PC-9 (cell line): ENCODE measurements around the gene TNS1. TPM values are rescaled to one million over a fixed set of nuclear protein-coding genes. Genes with fewer than 3 reads are reported as not detected.

ENCODE experiments used
- BruUV-seq: library from RNA; stranded (reverse); fragments of 400-500 nt; replicated peaks from 2 replicates; lab custom pipeline; 2021; lab: Mats Ljungman, UMichigan
- CTCF ChIA-PET: fragments of 300-600 bp; sonication (Branson Sonifier 250); formaldehyde crosslinking; loops from one replicate; lab custom pipeline; 2022; ENCODE audit warnings: antibody characterized with exemption; lab: Charles Lee
- POLR2A ChIA-PET: fragments of 300-600 bp; sonication (Branson Sonifier 250); formaldehyde crosslinking; loops from one replicate; lab custom pipeline; 2022; ENCODE audit warnings: antibody characterized with exemption; ENCODE audit not compliant: unreplicated experiment; lab: Charles Lee
- DNase-seq, 2 experiments: peaks; one replicate each; pipeline versions ENCODE4 v3.0.0 to v3.0.0-alpha.2; 2015 to 2022; ENCODE audit warnings: mixed read lengths in 1 of 2
- H2AFZ ChIP-seq: fragments of 200-600 bp; sonication (generic); 2 replicates; pipeline ENCODE4 v1.8.1; 2017; ENCODE audit warnings: antibody characterized with exemption
- H3F3A ChIP-seq: fragments of 200-600 bp; sonication (generic); 2 replicates; pipeline ENCODE4 v1.8.1; 2017; ENCODE audit warnings: antibody characterized with exemption, mild to moderate bottlenecking, low read depth; ENCODE audit not compliant: insufficient read depth
- H3K27ac ChIP-seq: fragments of 200-600 bp; sonication (generic); 2 replicates; pipeline ENCODE4 v1.6.1; 2016; ENCODE audit warnings: mixed run types
- H3K27me3 ChIP-seq: fragments of 200-600 bp; sonication (generic); 2 replicates; pipeline ENCODE4 v1.6.1; 2016; ENCODE audit warnings: low read depth, mixed run types; ENCODE audit not compliant: insufficient read depth
- H3K36me3 ChIP-seq: fragments of 200-600 bp; sonication (generic); 2 replicates; pipeline ENCODE4 v1.6.1; 2016; ENCODE audit warnings: low read depth, mixed run types
- H3K4me1 ChIP-seq: fragments of 200-600 bp; sonication (generic); replicated peaks from 2 replicates; pipeline ENCODE4 v1.6.1; 2016; ENCODE audit warnings: mixed run types; ENCODE audit not compliant: insufficient read depth
- H3K4me2 ChIP-seq: fragments of 200-600 bp; sonication (generic); 2 replicates; pipeline ENCODE4 v1.6.1; 2017; ENCODE audit warnings: mixed run types
- H3K4me3 ChIP-seq: fragments of 200-600 bp; sonication (generic); 2 replicates; pipeline ENCODE4 v1.6.1; 2016; ENCODE audit warnings: mixed run types
- H3K79me2 ChIP-seq: fragments of 200-600 bp; sonication (generic); 2 replicates; pipeline ENCODE4 v1.6.1; 2017; ENCODE audit warnings: low read depth, mixed run types
- H3K9me2 ChIP-seq: fragments of 200-600 bp; sonication (generic); 2 replicates; pipeline ENCODE4 v1.8.1; 2017; ENCODE audit warnings: mild to moderate bottlenecking; ENCODE audit not compliant: insufficient read depth
- H3K9me3 ChIP-seq: fragments of 200-600 bp; sonication (generic); 2 replicates; pipeline ENCODE4 v1.8.1; 2016; ENCODE audit warnings: low read depth; ENCODE audit not compliant: insufficient read depth
- H4K20me1 ChIP-seq: fragments of 200-600 bp; sonication (generic); 2 replicates; pipeline ENCODE4 v1.8.1; 2017; ENCODE audit not compliant: insufficient read depth
- CTCF ChIP-seq: fragments of 200-600 bp; sonication (generic); conservative IDR thresholded peaks from 2 replicates; pipeline ENCODE4 v1.6.1; 2017; ENCODE audit warnings: mixed run types, antibody characterized with exemption, mild to moderate bottlenecking, moderate library complexity
- EZH2 ChIP-seq: fragments of 200-600 bp; sonication (generic); IDR thresholded peaks from 2 replicates; pipeline ENCODE4 v1.8.0; 2017; ENCODE audit warnings: antibody characterized with exemption, low read depth
- intact Hi-C: fragments of 100-400 bp; cut with micrococcal nuclease; formaldehyde crosslinking; loops from one replicate; pipeline ENCODE4 v1.10.0; 2022; ENCODE audit not compliant: unreplicated experiment
- total RNA-seq: library from RNA; stranded (reverse); gene quantifications from 2 replicates; pipeline ENCODE4 v1.2.3, GENCODE V29; 2021

Gene TNS1
- total RNA-seq, 1 experiment from 2014 or later = 5.5 TPM

- Histone ChIP-seq H3F3A (no peaks in the 10 kb centered on the region), H2AFZ (no peak overlapping the region), H3K27ac (no peak overlapping the region), H3K9me3 (no peaks in the 10 kb centered on the region), H3K4me1 (no peaks in the 10 kb centered on the region), H3K79me2 (no peaks in the 10 kb centered on the region), H3K4me2 (no peak overlapping the region), H3K9me2 (no peaks in the 10 kb centered on the region), H3K27me3 (no peaks in the 10 kb centered on the region), H3K36me3 (no peaks in the 10 kb centered on the region), H4K20me1 (no peaks in the 10 kb centered on the region), H3K4me3 (no peak overlapping the region)
- BruUV-seq = no TSS peak
- intact Hi-C loops = no loop called here
- no peak for DNase-seq
- ChIA-PET POLR2A (no interaction called here), CTCF (no interaction called here)
- TF ChIP-seq EZH2 = no peak
- TF ChIP-seq CTCF = no peak
Measured at GRCh38 chr2:217807753-217808152, 195.0 kb downstream of the TNS1 start.

GRCh38 chr2:217807025-217807424 is 195.8 kb downstream of the TNS1 start:
- Histone ChIP-seq H3K27ac (no peak overlapping the region), H3K4me2 (no peak overlapping the region), H3K4me3 (no peak overlapping the region), H3F3A (no peaks in the 10 kb centered on the region), H3K27me3 (no peaks in the 10 kb centered on the region), H4K20me1 (no peaks in the 10 kb centered on the region), H3K4me1 (no peaks in the 10 kb centered on the region), H2AFZ (no peak overlapping the region), H3K9me2 (no peaks in the 10 kb centered on the region), H3K9me3 (no peaks in the 10 kb centered on the region), H3K79me2 (no peaks in the 10 kb centered on the region), H3K36me3 (no peaks in the 10 kb centered on the region)
- no peak for DNase-seq
- CTCF ChIA-PET = no interaction called here
- POLR2A ChIA-PET = interaction anchor here (0.6 kb wide), 1 partner anchor 24 kb away, joined by 3 read pairs; no protein-coding TSS in a partner anchor
- no peak for TF ChIP-seq EZH2
- TF ChIP-seq CTCF = no peak
- intact Hi-C loops = no loop called here
- BruUV-seq = no TSS peak

- ChIA-PET CTCF (no interaction called here), POLR2A (interaction anchor here (0.6 kb wide), 1 partner anchor 24 kb away, joined by 3 read pairs; no protein-coding TSS in a partner anchor)
- Histone ChIP-seq H3K4me1 (no peaks in the 10 kb centered on the region), H3K79me2 (no peaks in the 10 kb centered on the region), H3K27ac (no peak overlapping the region), H3K9me2 (no peaks in the 10 kb centered on the region), H3K4me3 (no peak overlapping the region), H3K4me2 (no peak overlapping the region), H2AFZ (no peak overlapping the region), H3K9me3 (no peaks in the 10 kb centered on the region), H3F3A (no peaks in the 10 kb centered on the region), H4K20me1 (no peaks in the 10 kb centered on the region), H3K27me3 (no peaks in the 10 kb centered on the region), H3K36me3 (no peaks in the 10 kb centered on the region)
- no peak for DNase-seq
- TF ChIP-seq CTCF = no peak
- no peak for TF ChIP-seq EZH2
- intact Hi-C loops = no loop called here
- BruUV-seq = no TSS peak
Measured at GRCh38 chr2:217806482-217806765, 196.4 kb downstream of the TNS1 start.
